ENCODE results near the gene SPOCK1.

DNA sequence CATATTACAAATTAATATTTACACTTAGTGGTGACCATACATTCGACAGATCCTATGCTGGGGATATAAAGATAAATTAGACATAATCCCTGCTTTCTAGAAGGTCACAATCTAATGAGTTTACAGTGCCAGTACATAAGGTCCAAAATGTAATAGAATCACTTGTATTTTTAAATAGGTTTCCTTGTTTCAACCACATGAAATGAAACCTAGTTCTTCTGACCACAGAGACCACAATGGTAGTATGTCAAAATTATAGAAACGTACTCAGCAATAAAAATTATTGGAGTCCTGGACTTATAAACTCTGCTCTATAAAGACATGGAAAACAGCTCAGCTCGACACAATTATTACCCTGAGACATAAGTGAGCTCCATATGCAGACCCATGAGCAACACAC, 444.3 kb downstream of the SPOCK1 start:
- no peak for TF ChIP-seq EZH2 (IDR thresholded peaks at IDR 0.05)
- no peak for TF ChIP-seq POLR2AphosphoS5 (IDR thresholded peaks at IDR 0.05; ENCODE audit: borderline replicate concordance, low read depth, low read length)

All from SK-N-MC (cell line).